ENCODE results near the gene MED15.

The MED15 gene

GRCh38 chr22:20626811-20627210, 119.4 kb downstream of the MED15 start:
- DNase-seq (ENCODE audit: low read depth), result no peak

GRCh38 chr22:20627432-20627831, 120.0 kb downstream of the MED15 start:
- no peak for DNase-seq (ENCODE audit: low read depth)

- no peak for DNase-seq (ENCODE audit: low read depth)
Measured at GRCh38 chr22:20628081-20628939, 120.9 kb downstream of the MED15 start.

GRCh38 chr22:20629401-20629800, 122.0 kb downstream of the MED15 start:
- DNase-seq (ENCODE audit: low read depth), result no peak

GRCh38 chr22:20630873-20631617, 123.6 kb downstream of the MED15 start:
- DNase-seq (ENCODE audit: low read depth), result no peak

GRCh38 chr22:20632082-20632481, 124.7 kb downstream of the MED15 start:
- DNase-seq (ENCODE audit: low read depth), result no peak

GRCh38 chr22:20632518-20632917, 125.1 kb downstream of the MED15 start:
- no peak for DNase-seq (ENCODE audit: low read depth)

- no peak for DNase-seq (ENCODE audit: low read depth)
Measured at GRCh38 chr22:20634560-20635226, 127.3 kb downstream of the MED15 start.

- no peak for DNase-seq (ENCODE audit: low read depth)
Measured at GRCh38 chr22:20635227-20635591, 127.8 kb downstream of the MED15 start.

- DNase-seq (ENCODE audit: low read depth), result no peak
Measured at GRCh38 chr22:20636075-20636812, 128.8 kb downstream of the MED15 start.

GRCh38 chr22:20636945-20637344, 129.5 kb downstream of the MED15 start:
- DNase-seq (ENCODE audit: low read depth), result no peak

Data from non-pigmented ciliary epithelial cell (primary cell).